GM12878 (cell line): ENCODE measurements around the gene ATP10A. TPM values are rescaled to one million over a fixed set of nuclear protein-coding genes. Genes with fewer than 3 reads are reported as not detected.

Experiments
- BCL3 ChIP-seq: IDR thresholded peaks from 2 replicates; pipeline ENCODE4 v1.6.1; 2011; ENCODE audit warnings: borderline replicate concordance, low read depth, mild to moderate bottlenecking, moderate library complexity, low read length; ENCODE audit not compliant: insufficient read depth, poor library complexity, severe bottlenecking
- CBX5 ChIP-seq: sonication (generic); IDR thresholded peaks from 2 replicates; pipeline ENCODE4 v1.6.1; 2016; ENCODE audit warnings: low read depth, moderate library complexity, mild to moderate bottlenecking, inconsistent platforms
- ELK1 ChIP-seq: IDR thresholded peaks from 2 replicates; pipeline ENCODE4 v1.6.1; 2012; ENCODE audit warnings: low read depth, low read length, improper control_type of control experiment
- FOXK2 ChIP-seq: fragments of 450-650 bp; IDR thresholded peaks from 2 replicates; pipeline ENCODE4 v1.6.1; 2017; ENCODE audit warnings: mild to moderate bottlenecking, moderate library complexity
- HDAC2 ChIP-seq: fragments of 200-600 bp; sonication (generic); IDR thresholded peaks from 2 replicates; pipeline ENCODE4 v1.6.1; 2017
- HDAC6 ChIP-seq: fragments of 200-600 bp; sonication (generic); IDR thresholded peaks from one replicate; pipeline ENCODE4 v1.8.0; 2017; ENCODE audit warnings: antibody characterized with exemption; ENCODE audit not compliant: unreplicated experiment
- IKZF2 ChIP-seq, 2 experiments: fragments of 450-650 bp; IDR thresholded peaks; 2 replicates each; pipeline ENCODE4 v1.6.1; 2017; ENCODE audit warnings: mild to moderate bottlenecking in 2 of 2, moderate library complexity in 2 of 2
- NRF1 ChIP-seq: conservative IDR thresholded peaks from 2 replicates; pipeline ENCODE4 v1.6.1; 2011; ENCODE audit warnings: mild to moderate bottlenecking, low read depth, low read length, improper control_type of control experiment
- STAT3 ChIP-seq: IDR thresholded peaks from 2 replicates; pipeline ENCODE4 v1.6.1; 2011; ENCODE audit warnings: low read depth, low read length, improper control_type of control experiment
- ZBTB40 ChIP-seq: fragments of 450-650 bp; IDR thresholded peaks from 2 replicates; pipeline ENCODE4 v1.6.1; 2016; ENCODE audit warnings: mild to moderate bottlenecking, moderate library complexity, borderline replicate concordance
- polyA plus RNA-seq, 11 experiments: library from polyadenylated mRNA; depleted of rRNA in 4 of 11; unstranded in 6 of 11; stranded (reverse) in 5 of 11; fragments of >200 nt; fragmentation: Nextera tagmentation in 4 of 11; fragmentation: Illumina TruSeq in 1 of 11; extraction: Ambion mirVana in 4 of 11; extraction: Trizol in 1 of 11; gene quantifications; 1 replicate in 1 of 11; 2 replicates in 10 of 11; pipeline versions ENCODE4 v1.2.1 to v1.2.3, GENCODE V29; 2011 to 2016; ENCODE audit warnings: inconsistent platforms in 2 of 11, missing spikeins in 2 of 11, low read depth in 1 of 11
- total RNA-seq, 4 experiments: library from RNA; depleted of rRNA in 3 of 4; stranded (reverse); fragments of >200 nt in 3 of 4; fragmentation: Illumina TruSeq in 1 of 4; extraction: Trizol in 1 of 4; gene quantifications; 2 replicates each; pipeline versions ENCODE4 v1.2.1 to v1.2.3, GENCODE V29; 2013 to 2021

Gene ATP10A
- total and polyA plus RNA-seq, 10 of the 15 experiments (the other 5 are each of a cell fraction or from before 2014, with no cell fraction given), result 0.04 to 1.5 (median 0.31) TPM; not detected in 2

GRCh38 chr15:25803541-25803940, 59.6 kb downstream of the ATP10A start (continued):
- TF ChIP-seq ZBTB40 (no peak), HDAC6 (no peak), NRF1 (no peak), STAT3 (no peak), HDAC2 (no peak), IKZF2 (IDR thresholded peaks at IDR 0.05) (no peak), CBX5 (no peak), ELK1 (no peak), FOXK2 (no peak), BCL3 (no peak)
